Activated naive CD4-positive, alpha-beta T cell treated with anti-CD3 and anti-CD28 coated beads, Interleukin-2, amount 50 U/mL, for 16 hours (primary cell): ENCODE results near the gene CHCHD10.

Experiments
- DNase-seq: peaks from one replicate; pipeline ENCODE4 v3.0.0-alpha.2; 2020

Gene CHCHD10

GRCh38 chr22:23767673-23768548, at the start of gene CHCHD10:
Gene CHCHD10, minus strand, starts transcription at chr22:23767972. Its CDS starts 98 bp downstream, at chr22:23767874.
- DNase-seq, result peak; percentile 82

- DNase-seq, result no peak
Observed at GRCh38 chr22:23817146-23817545, 49.4 kb upstream of the CHCHD10 start.

GRCh38 chr22:23816156-23816976, 48.6 kb upstream of the CHCHD10 start:
- DNase-seq, result no peak

- DNase-seq, result no peak
Observed at GRCh38 chr22:23815541-23816155, 47.9 kb upstream of the CHCHD10 start.

GRCh38 chr22:23812378-23812777, 44.6 kb upstream of the CHCHD10 start:
- no peak for DNase-seq

GRCh38 chr22:23806837-23807236, 39.1 kb upstream of the CHCHD10 start:
- no peak for DNase-seq

- DNase-seq, result no peak
Observed at GRCh38 chr22:23804781-23805291, 37.1 kb upstream of the CHCHD10 start.

- DNase-seq, result no peak
Observed at GRCh38 chr22:23803001-23803819, 35.4 kb upstream of the CHCHD10 start.

GRCh38 chr22:23801886-23802377, 34.2 kb upstream of the CHCHD10 start:
- DNase-seq, result no peak

- DNase-seq, result no peak
Observed at GRCh38 chr22:23801238-23801821, 33.6 kb upstream of the CHCHD10 start.

- DNase-seq, result no peak
Observed at GRCh38 chr22:23800297-23801237, 32.8 kb upstream of the CHCHD10 start.

- no peak for DNase-seq
Observed at GRCh38 chr22:23796461-23796860, 28.7 kb upstream of the CHCHD10 start.

- DNase-seq, result no peak
Observed at GRCh38 chr22:23793326-23793725, 25.6 kb upstream of the CHCHD10 start.

- no peak for DNase-seq
Observed at GRCh38 chr22:23791738-23792645, 24.2 kb upstream of the CHCHD10 start.

- DNase-seq, result no peak
Observed at GRCh38 chr22:23790819-23791737, 23.3 kb upstream of the CHCHD10 start.

GRCh38 chr22:23789638-23790037, 21.9 kb upstream of the CHCHD10 start:
- DNase-seq, result no peak

GRCh38 chr22:23789121-23789520, 21.3 kb upstream of the CHCHD10 start:
- DNase-seq, result no peak

- no peak for DNase-seq
Observed at GRCh38 chr22:23787910-23788309, 20.1 kb upstream of the CHCHD10 start.
